GM23338 (cell line): ENCODE results near the gene GUCY1B1. TPM values are rescaled to one million over a fixed set of nuclear protein-coding genes. Genes with fewer than 3 reads are reported as not detected.

Experiments used
- ATAC-seq: fragments of 200-7000 bp; cut with Tn5 transposase; 3 replicates; pipeline ENCODE4 v1.9.1; 2020
- DNase-seq: peaks from one replicate; pipeline ENCODE4 v3.0.0-alpha.2; 2015; ENCODE audit warnings: low spot score
- H2AFZ ChIP-seq: fragments of 200-600 bp; sonication (generic); 2 replicates; pipeline ENCODE4 v1.8.0; 2016; ENCODE audit warnings: antibody characterized with exemption, mild to moderate bottlenecking, moderate library complexity
- H3F3A ChIP-seq: fragments of 200-600 bp; sonication (generic); replicated peaks from 2 replicates; pipeline ENCODE4 v1.8.0; 2017; ENCODE audit warnings: antibody characterized with exemption, mixed run types, low read depth
- H3K27ac ChIP-seq: fragments of 200-600 bp; sonication (generic); 2 replicates; pipeline ENCODE4 v1.6.1; 2016; ENCODE audit warnings: low read depth
- H3K27me3 ChIP-seq: fragments of 200-600 bp; sonication (generic); 2 replicates; pipeline ENCODE4 v1.8.0; 2016; ENCODE audit warnings: mild to moderate bottlenecking, mixed run types, moderate library complexity; ENCODE audit not compliant: insufficient read depth
- H3K36me3 ChIP-seq: fragments of 200-600 bp; sonication (generic); 2 replicates; pipeline ENCODE4 v1.8.0; 2016; ENCODE audit warnings: mild to moderate bottlenecking; ENCODE audit not compliant: insufficient read depth
- H3K4me1 ChIP-seq: fragments of 200-600 bp; sonication (generic); 2 replicates; pipeline ENCODE4 v1.8.0; 2016; ENCODE audit warnings: mild to moderate bottlenecking, moderate library complexity; ENCODE audit not compliant: insufficient read depth
- H3K4me2 ChIP-seq: fragments of 200-600 bp; sonication (generic); 2 replicates; pipeline ENCODE4 v1.7.1; 2017; ENCODE audit warnings: mixed run types
- H3K4me3 ChIP-seq: fragments of 200-600 bp; sonication (generic); 2 replicates; pipeline ENCODE4 v1.6.1; 2016; ENCODE audit warnings: mixed run types
- H3K79me2 ChIP-seq: fragments of 200-600 bp; sonication (generic); replicated peaks from 2 replicates; pipeline ENCODE4 v1.8.0; 2017; ENCODE audit warnings: mild to moderate bottlenecking; ENCODE audit not compliant: insufficient read depth
- H3K9me2 ChIP-seq: fragments of 200-600 bp; sonication (generic); 2 replicates; pipeline ENCODE4 v1.8.0; 2017; ENCODE audit not compliant: insufficient read depth
- H4K20me1 ChIP-seq: fragments of 200-600 bp; sonication (generic); replicated peaks from 2 replicates; pipeline ENCODE4 v1.8.0; 2017; ENCODE audit warnings: mild to moderate bottlenecking; ENCODE audit not compliant: insufficient read depth
- H3K27ac Mint-ChIP-seq: 2 replicates; pipeline ENCODE4 v1.8.0; 2020; ENCODE audit warnings: inconsistent platforms, mild to moderate bottlenecking, moderate library complexity, mixed read lengths
- H3K27me3 Mint-ChIP-seq: 3 replicates; pipeline ENCODE4 v1.8.0; 2022; ENCODE audit warnings: low read depth, mild to moderate bottlenecking, moderate library complexity, mixed read lengths, inconsistent platforms; ENCODE audit not compliant: insufficient read depth, poor library complexity
- H3K36me3 Mint-ChIP-seq: 3 replicates; pipeline ENCODE4 v1.8.0; 2021; ENCODE audit warnings: low read depth, mild to moderate bottlenecking, inconsistent platforms, moderate library complexity, mixed read lengths
- H3K4me1 Mint-ChIP-seq: 3 replicates; pipeline ENCODE4 v1.8.0; 2020; ENCODE audit warnings: mild to moderate bottlenecking, inconsistent platforms, mixed read lengths
- H3K4me3 Mint-ChIP-seq: 3 replicates; pipeline ENCODE4 v1.8.0; 2021; ENCODE audit warnings: moderate library complexity, mild to moderate bottlenecking, inconsistent platforms, mixed read lengths
- H3K9me3 Mint-ChIP-seq: 3 replicates; pipeline ENCODE4 v1.8.0; 2020; ENCODE audit warnings: moderate library complexity, mild to moderate bottlenecking, inconsistent platforms, mixed read lengths
- STAT1 ChIP-seq: IDR thresholded peaks from one replicate; pipeline ENCODE4 v1.6.1; 2016; ENCODE audit warnings: antibody characterized with exemption; ENCODE audit not compliant: unreplicated experiment
- ZNF331 ChIP-seq: fragments of 250-450 bp; sonication (Bioruptor Pico); IDR thresholded peaks from 2 replicates; pipeline ENCODE4 v1.5.0; 2020; ENCODE audit warnings: low read depth, mild to moderate bottlenecking, moderate library complexity
- polyA plus RNA-seq: library from polyadenylated mRNA; unstranded; fragments of >200 nt; fragmentation: Nextera tagmentation; extraction: Ambion mirVana; gene quantifications from 2 replicates; pipeline ENCODE4 v1.2.1, GENCODE V29; 2016
- total RNA-seq: library from RNA; depleted of rRNA; stranded (reverse); fragments of >200 nt; shearing (Covaris generic); gene quantifications from 2 replicates; pipeline ENCODE4 v1.2.3, GENCODE V29; 2014
- TF ChIP-seq, protein P1 (sequence below): fragments of 250-450 bp; sonication (Bioruptor Pico); IDR thresholded peaks from 2 replicates; pipeline ENCODE4 v1.5.0; 2020; ENCODE audit warnings: mild to moderate bottlenecking, moderate library complexity
- TF ChIP-seq, protein P2 (sequence below), 2 experiments: fragments of 200-600 bp in 1 of 2; sonication (generic) in 1 of 2; conservative IDR thresholded peaks; 2 replicates each; pipeline versions ENCODE4 v1.5.1 to v1.6.1; 2016 to 2017; ENCODE audit warnings: antibody characterized with exemption in 2 of 2, low read depth in 2 of 2, mild to moderate bottlenecking in 2 of 2, moderate library complexity in 1 of 2

GUCY1B1 gene
- total and polyA plus RNA-seq, 2 experiments from 2014 or later = 2.6 to 4.3 TPM

DNA sequence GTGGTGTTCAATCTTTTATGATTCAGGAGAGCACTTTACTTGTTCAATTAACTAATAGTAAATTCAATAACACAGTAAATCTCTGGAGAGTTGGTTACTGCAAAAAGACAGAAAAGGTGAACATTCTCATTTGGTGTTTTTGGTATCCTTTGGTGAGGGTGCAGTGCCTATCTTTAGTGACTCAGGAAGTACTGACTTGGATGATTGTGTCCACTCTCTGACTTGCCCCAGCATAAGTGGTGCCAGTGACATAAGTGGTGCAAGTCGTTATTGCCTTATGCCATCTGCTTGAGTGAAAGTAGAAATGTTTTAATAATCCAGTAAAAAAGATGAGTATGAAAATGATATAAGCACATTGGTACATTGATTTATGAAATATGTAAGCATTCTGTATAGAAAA, 27.0 kb downstream of the GUCY1B1 start:
- Histone ChIP-seq H2AFZ (no peak overlapping the region), H3K79me2 (no peaks in the 10 kb centered on the region), H3K27ac (no peak overlapping the region), H3K4me3 (no peak overlapping the region), H3K4me2 (no peak overlapping the region), H3K36me3 (no peaks in the 10 kb centered on the region), H3F3A (no peaks in the 10 kb centered on the region), H3K9me2 (no peaks in the 10 kb centered on the region), H3K4me1 (peaks cover 12% of the 10 kb centered on the region), H4K20me1 (no peaks in the 10 kb centered on the region), H3K27me3 (no peaks in the 10 kb centered on the region)
- Mint-ChIP-seq H3K27me3 (no peaks in the 10 kb centered on the region), H3K9me3 (no peaks in the 10 kb centered on the region), H3K27ac (no peak overlapping the region), H3K4me3 (no peak overlapping the region), H3K36me3 (no peaks in the 10 kb centered on the region), H3K4me1 (peaks cover 8% of the 10 kb centered on the region; the same call in 2 of the 3 replicates)
- ATAC-seq (no peak), DNase-seq (no peak)
- TF ChIP-seq ZNF331 = no peak
- no peak for TF ChIP-seq STAT1
- TF ChIP-seq, protein P1, sequence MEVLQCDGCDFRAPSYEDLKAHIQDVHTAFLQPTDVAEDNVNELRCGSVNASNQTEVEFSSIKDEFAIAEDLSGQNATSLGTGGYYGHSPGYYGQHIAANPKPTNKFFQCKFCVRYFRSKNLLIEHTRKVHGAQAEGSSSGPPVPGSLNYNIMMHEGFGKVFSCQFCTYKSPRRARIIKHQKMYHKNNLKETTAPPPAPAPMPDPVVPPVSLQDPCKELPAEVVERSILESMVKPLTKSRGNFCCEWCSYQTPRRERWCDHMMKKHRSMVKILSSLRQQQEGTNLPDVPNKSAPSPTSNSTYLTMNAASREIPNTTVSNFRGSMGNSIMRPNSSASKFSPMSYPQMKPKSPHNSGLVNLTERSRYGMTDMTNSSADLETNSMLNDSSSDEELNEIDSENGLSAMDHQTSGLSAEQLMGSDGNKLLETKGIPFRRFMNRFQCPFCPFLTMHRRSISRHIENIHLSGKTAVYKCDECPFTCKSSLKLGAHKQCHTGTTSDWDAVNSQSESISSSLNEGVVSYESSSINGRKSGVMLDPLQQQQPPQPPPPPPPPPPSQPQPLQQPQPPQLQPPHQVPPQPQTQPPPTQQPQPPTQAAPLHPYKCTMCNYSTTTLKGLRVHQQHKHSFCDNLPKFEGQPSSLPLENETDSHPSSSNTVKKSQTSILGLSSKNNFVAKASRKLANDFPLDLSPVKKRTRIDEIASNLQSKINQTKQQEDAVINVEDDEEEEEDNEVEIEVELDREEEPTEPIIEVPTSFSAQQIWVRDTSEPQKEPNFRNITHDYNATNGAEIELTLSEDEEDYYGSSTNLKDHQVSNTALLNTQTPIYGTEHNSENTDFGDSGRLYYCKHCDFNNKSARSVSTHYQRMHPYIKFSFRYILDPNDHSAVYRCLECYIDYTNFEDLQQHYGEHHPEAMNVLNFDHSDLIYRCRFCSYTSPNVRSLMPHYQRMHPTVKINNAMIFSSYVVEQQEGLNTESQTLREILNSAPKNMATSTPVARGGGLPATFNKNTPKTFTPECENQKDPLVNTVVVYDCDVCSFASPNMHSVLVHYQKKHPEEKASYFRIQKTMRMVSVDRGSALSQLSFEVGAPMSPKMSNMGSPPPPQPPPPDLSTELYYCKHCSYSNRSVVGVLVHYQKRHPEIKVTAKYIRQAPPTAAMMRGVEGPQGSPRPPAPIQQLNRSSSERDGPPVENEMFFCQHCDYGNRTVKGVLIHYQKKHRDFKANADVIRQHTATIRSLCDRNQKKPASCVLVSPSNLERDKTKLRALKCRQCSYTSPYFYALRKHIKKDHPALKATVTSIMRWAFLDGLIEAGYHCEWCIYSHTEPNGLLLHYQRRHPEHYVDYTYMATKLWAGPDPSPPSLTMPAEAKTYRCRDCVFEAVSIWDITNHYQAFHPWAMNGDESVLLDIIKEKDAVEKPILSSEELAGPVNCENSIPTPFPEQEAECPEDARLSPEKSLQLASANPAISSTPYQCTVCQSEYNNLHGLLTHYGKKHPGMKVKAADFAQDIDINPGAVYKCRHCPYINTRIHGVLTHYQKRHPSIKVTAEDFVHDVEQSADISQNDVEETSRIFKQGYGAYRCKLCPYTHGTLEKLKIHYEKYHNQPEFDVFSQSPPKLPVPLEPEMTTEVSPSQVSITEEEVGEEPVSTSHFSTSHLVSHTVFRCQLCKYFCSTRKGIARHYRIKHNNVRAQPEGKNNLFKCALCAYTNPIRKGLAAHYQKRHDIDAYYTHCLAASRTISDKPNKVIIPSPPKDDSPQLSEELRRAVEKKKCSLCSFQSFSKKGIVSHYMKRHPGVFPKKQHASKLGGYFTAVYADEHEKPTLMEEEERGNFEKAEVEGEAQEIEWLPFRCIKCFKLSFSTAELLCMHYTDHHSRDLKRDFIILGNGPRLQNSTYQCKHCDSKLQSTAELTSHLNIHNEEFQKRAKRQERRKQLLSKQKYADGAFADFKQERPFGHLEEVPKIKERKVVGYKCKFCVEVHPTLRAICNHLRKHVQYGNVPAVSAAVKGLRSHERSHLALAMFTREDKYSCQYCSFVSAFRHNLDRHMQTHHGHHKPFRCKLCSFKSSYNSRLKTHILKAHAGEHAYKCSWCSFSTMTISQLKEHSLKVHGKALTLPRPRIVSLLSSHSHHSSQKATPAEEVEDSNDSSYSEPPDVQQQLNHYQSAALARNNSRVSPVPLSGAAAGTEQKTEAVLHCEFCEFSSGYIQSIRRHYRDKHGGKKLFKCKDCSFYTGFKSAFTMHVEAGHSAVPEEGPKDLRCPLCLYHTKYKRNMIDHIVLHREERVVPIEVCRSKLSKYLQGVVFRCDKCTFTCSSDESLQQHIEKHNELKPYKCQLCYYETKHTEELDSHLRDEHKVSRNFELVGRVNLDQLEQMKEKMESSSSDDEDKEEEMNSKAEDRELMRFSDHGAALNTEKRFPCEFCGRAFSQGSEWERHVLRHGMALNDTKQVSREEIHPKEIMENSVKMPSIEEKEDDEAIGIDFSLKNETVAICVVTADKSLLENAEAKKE = no peak

DNA sequence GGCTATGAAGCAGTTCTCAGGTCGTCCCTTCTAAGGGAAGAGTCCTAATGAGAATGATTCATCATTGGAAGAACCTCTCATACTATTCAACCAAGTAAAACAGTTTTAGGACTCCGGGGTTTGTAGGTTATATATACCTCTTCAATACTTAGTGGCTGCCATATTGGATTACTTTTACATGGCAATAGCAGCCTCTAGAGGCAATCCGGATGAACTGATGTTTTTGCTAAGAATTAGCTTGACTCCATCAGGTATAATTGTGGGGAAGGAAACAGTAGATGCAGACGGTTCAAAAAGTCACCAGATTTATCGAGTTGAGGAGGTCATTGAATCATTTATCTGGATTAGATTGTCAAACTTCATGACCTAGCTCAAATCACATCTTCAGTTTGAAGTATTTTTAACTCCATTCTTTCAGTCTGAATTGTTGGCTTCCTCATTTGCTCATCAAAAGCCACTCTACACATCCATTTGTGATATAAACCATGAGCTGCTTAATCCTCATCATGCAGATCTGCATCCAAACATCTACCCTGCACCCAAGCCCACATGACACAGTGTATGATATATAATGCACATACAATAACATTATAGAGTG, 28.4 kb downstream of the GUCY1B1 start:
- peak; percentile 96 for ATAC-seq
- no peak overlapping the region for H3K4me3 Mint-ChIP-seq

More for the DNA sequence above, 28.4 kb downstream of the GUCY1B1 start:
- H3K27ac Mint-ChIP-seq = no peak overlapping the region
- peaks cover 6% of the 10 kb centered on the region; the same call in 1 of the 3 replicates for H3K4me1 Mint-ChIP-seq
- Histone ChIP-seq H2AFZ (no peak overlapping the region), H3K9me2 (no peaks in the 10 kb centered on the region), H3K4me1 (peaks cover 7% of the 10 kb centered on the region; the same call in 1 of the 2 replicates), H3K4me2 (no peak overlapping the region), H3K27me3 (no peaks in the 10 kb centered on the region), H3K36me3 (no peaks in the 10 kb centered on the region), H3K4me3 (no peak overlapping the region), H4K20me1 (no peaks in the 10 kb centered on the region), H3K79me2 (no peaks in the 10 kb centered on the region), H3F3A (no peaks in the 10 kb centered on the region), H3K27ac (no peak overlapping the region)
- H3K36me3 Mint-ChIP-seq = no peaks in the 10 kb centered on the region
- H3K9me3 Mint-ChIP-seq = no peaks in the 10 kb centered on the region
- TF ChIP-seq ZNF331 = no peak
- TF ChIP-seq, protein P2, sequence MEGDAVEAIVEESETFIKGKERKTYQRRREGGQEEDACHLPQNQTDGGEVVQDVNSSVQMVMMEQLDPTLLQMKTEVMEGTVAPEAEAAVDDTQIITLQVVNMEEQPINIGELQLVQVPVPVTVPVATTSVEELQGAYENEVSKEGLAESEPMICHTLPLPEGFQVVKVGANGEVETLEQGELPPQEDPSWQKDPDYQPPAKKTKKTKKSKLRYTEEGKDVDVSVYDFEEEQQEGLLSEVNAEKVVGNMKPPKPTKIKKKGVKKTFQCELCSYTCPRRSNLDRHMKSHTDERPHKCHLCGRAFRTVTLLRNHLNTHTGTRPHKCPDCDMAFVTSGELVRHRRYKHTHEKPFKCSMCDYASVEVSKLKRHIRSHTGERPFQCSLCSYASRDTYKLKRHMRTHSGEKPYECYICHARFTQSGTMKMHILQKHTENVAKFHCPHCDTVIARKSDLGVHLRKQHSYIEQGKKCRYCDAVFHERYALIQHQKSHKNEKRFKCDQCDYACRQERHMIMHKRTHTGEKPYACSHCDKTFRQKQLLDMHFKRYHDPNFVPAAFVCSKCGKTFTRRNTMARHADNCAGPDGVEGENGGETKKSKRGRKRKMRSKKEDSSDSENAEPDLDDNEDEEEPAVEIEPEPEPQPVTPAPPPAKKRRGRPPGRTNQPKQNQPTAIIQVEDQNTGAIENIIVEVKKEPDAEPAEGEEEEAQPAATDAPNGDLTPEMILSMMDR (conservative IDR thresholded peaks at IDR 0.05; ENCODE audit: low read depth in 2 of 2) = peak; percentile 88 to 94
- H3K27me3 Mint-ChIP-seq = no peaks in the 10 kb centered on the region
- DNase-seq = peak; percentile 77
